Activated naive CD8-positive, alpha-beta T cell treated with anti-CD3 and anti-CD28 coated beads for 36 hours (primary cell): ENCODE data around the gene NAALADL1. TPM values are rescaled to one million over a fixed set of nuclear protein-coding genes. Genes with fewer than 3 reads are reported as not detected.
"Not testable (repeated sequence)": the region's sequence is repeated elsewhere in the genome, so short reads cannot be mapped to it uniquely, and the experiment has no call there.

Experiments used
- DNase-seq: peaks from one replicate; pipeline ENCODE4 v3.0.0; 2021
- H3K27ac Mint-ChIP-seq: one replicate; pipeline ENCODE4 v1.8.0; 2022; ENCODE audit warnings: mild to moderate bottlenecking, moderate library complexity, mixed read lengths
- H3K27me3 Mint-ChIP-seq: one replicate; pipeline ENCODE4 v1.8.0; 2022; ENCODE audit warnings: mild to moderate bottlenecking, mixed read lengths
- H3K36me3 Mint-ChIP-seq: one replicate; pipeline ENCODE4 v1.8.0; 2021; ENCODE audit warnings: mild to moderate bottlenecking, mixed read lengths
- H3K4me1 Mint-ChIP-seq: one replicate; pipeline ENCODE4 v1.8.0; 2021; ENCODE audit warnings: mixed read lengths
- H3K4me3 Mint-ChIP-seq: one replicate; pipeline ENCODE4 v1.8.0; 2022; ENCODE audit warnings: mild to moderate bottlenecking, moderate library complexity, mixed read lengths
- H3K9me3 Mint-ChIP-seq: one replicate; pipeline ENCODE4 v1.8.0; 2022; ENCODE audit warnings: mixed read lengths
- total RNA-seq, 2 experiments: library from RNA; stranded (reverse); gene quantifications; one replicate each; pipeline ENCODE4 v1.2.3, GENCODE V29; 2021

NAALADL1 gene
- total RNA-seq, 2 experiments from 2014 or later: 9.8 to 10.3 TPM

- H3K27me3 Mint-ChIP-seq: no peaks in the 10 kb centered on the region
- peaks cover 28% of the 10 kb centered on the region for H3K36me3 Mint-ChIP-seq
- H3K9me3 Mint-ChIP-seq: no peaks in the 10 kb centered on the region
- H3K4me3 Mint-ChIP-seq: no peak overlapping the region
- DNase-seq: no peak
- H3K27ac Mint-ChIP-seq: no peak overlapping the region
- peaks cover 20% of the 10 kb centered on the region for H3K4me1 Mint-ChIP-seq
Measured at GRCh38 chr11:65017937-65018336, 40.4 kb downstream of the NAALADL1 start.

DNA sequence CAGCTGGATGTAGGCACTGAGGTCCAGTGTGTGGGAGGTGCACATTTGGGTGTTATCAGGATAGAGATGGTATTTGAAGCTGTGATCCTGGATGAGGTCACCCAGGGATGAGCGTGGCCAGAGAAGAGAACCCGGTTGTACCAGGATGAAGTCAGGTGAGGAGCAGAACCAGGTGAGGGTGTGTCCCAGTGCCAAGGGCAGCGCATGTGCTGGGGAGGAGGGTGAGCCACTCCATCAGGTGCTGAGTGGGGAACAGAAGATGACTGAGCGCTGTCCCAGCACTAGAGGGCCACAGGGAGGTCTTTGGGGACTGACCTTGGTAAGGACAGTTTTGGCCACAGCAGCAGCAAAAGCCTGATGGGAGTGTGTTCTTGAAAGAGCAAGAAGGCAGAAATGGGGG lies 41.6 kb downstream of the NAALADL1 start:
- DNase-seq: no peak
- H3K36me3 Mint-ChIP-seq: peaks cover 28% of the 10 kb centered on the region
- H3K4me3 Mint-ChIP-seq: no peak overlapping the region
- H3K27me3 Mint-ChIP-seq: no peaks in the 10 kb centered on the region
- H3K4me1 Mint-ChIP-seq: peaks cover 20% of the 10 kb centered on the region
- H3K9me3 Mint-ChIP-seq: no peaks in the 10 kb centered on the region
- peak overlapping the region; percentile 34 for H3K27ac Mint-ChIP-seq

DNA sequence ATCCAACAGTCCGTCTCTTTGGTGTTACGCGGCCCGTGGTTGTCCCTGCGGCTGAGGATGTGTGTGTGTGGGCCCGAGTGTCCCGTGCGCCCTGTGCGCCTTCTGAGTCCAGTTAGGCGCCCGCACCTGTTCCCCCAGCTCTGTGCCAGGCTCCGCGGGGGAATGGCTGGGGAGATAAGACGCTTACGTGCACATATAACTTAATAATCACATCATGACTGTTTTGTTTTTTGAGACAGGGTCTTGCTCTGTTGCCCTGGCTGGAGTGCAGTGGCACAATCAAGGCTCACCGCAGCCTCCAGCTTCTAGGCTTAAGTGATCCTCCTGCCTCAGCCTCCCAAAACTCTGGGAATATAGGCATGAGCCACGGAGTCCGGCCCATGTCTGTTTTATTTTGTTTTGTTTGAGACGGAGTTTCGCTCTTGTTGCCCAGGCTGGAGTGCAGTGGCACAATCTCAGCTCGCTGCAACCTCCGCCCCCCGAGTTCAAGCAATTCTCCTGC lies 43.6 kb downstream of the NAALADL1 start:
- H3K9me3 Mint-ChIP-seq: no peaks in the 10 kb centered on the region
- DNase-seq: no peak
- H3K4me1 Mint-ChIP-seq: peaks cover 20% of the 10 kb centered on the region
- peaks cover 26% of the 10 kb centered on the region for H3K36me3 Mint-ChIP-seq
- H3K27me3 Mint-ChIP-seq: no peaks in the 10 kb centered on the region
- H3K27ac Mint-ChIP-seq: peak overlapping the region; percentile 93
- peak overlapping the region; percentile 90 for H3K4me3 Mint-ChIP-seq

- H3K4me3 Mint-ChIP-seq: peak within 1 kb of the TSS; percentile 90
- H3K4me1 Mint-ChIP-seq: peaks cover 20% of the 10 kb centered on the region
- H3K27ac Mint-ChIP-seq: peak within 1 kb of the TSS; percentile 97
- no peaks in the 10 kb centered on the region for H3K9me3 Mint-ChIP-seq
- no peaks in the 10 kb centered on the region for H3K27me3 Mint-ChIP-seq
- DNase-seq: peak; percentile 92
- peaks cover 26% of the 10 kb centered on the region for H3K36me3 Mint-ChIP-seq
Measured at GRCh38 chr11:65013888-65014725, 44.2 kb downstream of the NAALADL1 start, which contains the start of gene ARL2. Gene ARL2, plus strand, starts transcription at chr11:65014160. Its CDS starts 48 bp downstream, at chr11:65014208.

DNA sequence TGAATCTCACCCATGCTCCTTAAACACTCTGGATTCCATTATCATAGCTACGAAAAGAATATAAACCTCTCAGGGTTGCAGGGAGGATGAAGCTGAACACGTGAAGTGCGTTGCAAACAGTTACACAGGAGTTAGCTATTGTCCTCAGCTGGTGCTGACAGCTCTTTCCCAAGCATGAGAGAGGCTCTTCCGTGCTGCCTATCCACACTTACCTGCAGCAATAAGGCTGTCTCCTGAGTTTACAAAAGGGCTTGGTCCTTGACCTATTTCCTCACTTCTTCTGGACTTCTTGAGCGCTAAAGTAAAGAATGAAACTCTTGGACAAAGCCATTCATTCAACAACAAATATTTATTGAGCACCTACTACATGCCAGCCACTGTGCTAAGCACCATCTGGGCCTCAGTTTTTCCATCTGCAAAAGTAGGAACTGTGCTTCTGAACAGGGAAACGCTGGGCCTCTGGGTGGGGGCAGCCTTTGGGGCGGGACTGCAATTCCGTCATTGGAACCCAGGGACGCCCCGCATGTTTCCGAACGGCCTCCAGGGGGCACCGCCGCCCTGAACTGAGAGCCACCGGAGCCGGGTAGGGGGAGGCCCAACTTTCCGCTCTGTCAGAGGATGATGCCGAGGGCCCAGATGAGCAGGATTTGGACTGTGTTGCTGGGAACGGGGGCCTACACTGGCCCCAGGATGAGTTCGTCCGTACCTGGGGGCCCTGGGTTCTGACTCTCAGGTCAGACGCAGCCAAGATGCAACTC lies 45.0 kb downstream of the NAALADL1 start:
- Mint-ChIP-seq H3K27me3 (no peaks in the 10 kb centered on the region), H3K9me3 (no peaks in the 10 kb centered on the region), H3K4me3 (peak overlapping the region; percentile 85), H3K27ac (peak overlapping the region; percentile 97), H3K36me3 (peaks cover 26% of the 10 kb centered on the region), H3K4me1 (peaks cover 20% of the 10 kb centered on the region)
- DNase-seq: peak; percentile 93

DNA sequence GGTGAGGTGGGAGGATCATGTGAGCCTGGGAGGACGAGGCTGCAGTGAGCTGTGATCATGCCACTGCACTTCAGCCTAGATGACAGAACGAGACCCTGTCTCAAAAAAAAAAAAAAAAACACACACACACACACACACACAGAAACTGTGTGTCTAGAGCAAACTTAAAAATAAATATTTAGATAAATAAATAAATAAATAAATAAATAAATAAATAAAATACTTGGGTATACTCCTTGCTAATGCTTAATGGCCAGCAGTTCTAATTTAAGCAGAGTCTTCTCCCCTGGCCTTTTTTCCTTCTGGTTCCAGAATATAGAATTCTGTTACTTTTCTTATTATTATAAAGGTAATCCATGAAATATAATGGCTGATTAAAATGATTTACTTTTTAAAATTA lies 49.5 kb downstream of the NAALADL1 start:
- Mint-ChIP-seq H3K9me3 (no peaks in the 10 kb centered on the region), H3K27ac (no peak overlapping the region), H3K4me1 (peaks cover 4% of the 10 kb centered on the region), H3K27me3 (no peaks in the 10 kb centered on the region), H3K4me3 (no peak overlapping the region), H3K36me3 (no peaks in the 10 kb centered on the region)
- DNase-seq: no peak

GRCh38 chr11:65008016-65008415 lies 50.3 kb downstream of the NAALADL1 start:
- H3K36me3 Mint-ChIP-seq: no peaks in the 10 kb centered on the region
- H3K27me3 Mint-ChIP-seq: no peaks in the 10 kb centered on the region
- H3K9me3 Mint-ChIP-seq: no peaks in the 10 kb centered on the region
- H3K27ac Mint-ChIP-seq: no peak overlapping the region
- DNase-seq: no peak
- H3K4me1 Mint-ChIP-seq: no peaks in the 10 kb centered on the region
- no peak overlapping the region for H3K4me3 Mint-ChIP-seq

DNA sequence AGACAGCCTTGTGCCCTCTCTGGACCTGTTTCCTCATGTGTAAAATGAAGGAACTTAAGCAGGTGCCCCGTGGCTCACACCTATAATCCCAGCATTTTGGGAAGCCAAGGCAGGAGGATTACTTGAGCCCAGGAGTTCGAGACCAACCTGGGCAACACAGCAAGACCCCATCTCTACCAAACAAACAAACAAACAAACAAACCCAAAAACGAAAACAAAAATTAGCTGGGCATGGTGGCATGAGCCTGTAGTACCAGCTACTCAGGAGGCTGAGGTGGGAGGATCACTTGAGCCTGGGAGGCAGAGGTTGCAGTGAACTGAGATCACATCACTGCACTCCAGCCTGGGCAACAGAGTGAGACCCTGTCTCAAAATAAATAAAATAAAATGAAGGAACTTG lies 54.4 kb downstream of the NAALADL1 start:
- not testable (repeated sequence) for H3K4me1 Mint-ChIP-seq, H3K9me3 Mint-ChIP-seq, DNase-seq, H3K27ac Mint-ChIP-seq, H3K27me3 Mint-ChIP-seq, H3K36me3 Mint-ChIP-seq, H3K4me3 Mint-ChIP-seq

DNA sequence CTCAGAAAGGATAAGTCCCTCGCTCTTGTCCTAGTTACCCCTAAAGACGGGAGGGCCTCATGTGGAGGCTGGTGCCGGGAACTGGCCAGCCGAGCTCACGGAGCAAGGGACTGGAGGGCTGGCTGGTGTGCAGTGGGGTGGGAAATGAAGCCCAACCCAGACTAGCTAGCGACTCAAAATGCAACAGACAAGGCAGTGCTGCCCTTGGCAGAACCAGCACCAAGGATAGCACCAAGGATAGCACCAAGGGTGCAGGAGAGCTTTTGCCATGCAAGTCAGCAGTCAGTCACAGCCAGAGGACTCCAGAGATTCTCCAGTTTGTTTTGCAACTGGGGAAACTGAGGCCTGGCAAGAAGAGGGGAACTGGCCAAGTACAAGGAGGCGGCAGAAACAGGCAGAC lies 55.1 kb downstream of the NAALADL1 start:
- no peaks in the 10 kb centered on the region for H3K27me3 Mint-ChIP-seq
- peaks cover 7% of the 10 kb centered on the region for H3K4me1 Mint-ChIP-seq
- no peaks in the 10 kb centered on the region for H3K9me3 Mint-ChIP-seq
- H3K27ac Mint-ChIP-seq: no peak overlapping the region
- H3K36me3 Mint-ChIP-seq: no peaks in the 10 kb centered on the region
- no peak for DNase-seq
- H3K4me3 Mint-ChIP-seq: no peak overlapping the region

GRCh38 chr11:65002706-65003105 lies 55.6 kb downstream of the NAALADL1 start:
- H3K9me3 Mint-ChIP-seq: no peaks in the 10 kb centered on the region
- H3K4me1 Mint-ChIP-seq: peaks cover 10% of the 10 kb centered on the region
- H3K4me3 Mint-ChIP-seq: no peak overlapping the region
- H3K27me3 Mint-ChIP-seq: no peaks in the 10 kb centered on the region
- no peaks in the 10 kb centered on the region for H3K36me3 Mint-ChIP-seq
- no peak overlapping the region for H3K27ac Mint-ChIP-seq
- DNase-seq: no peak

DNA sequence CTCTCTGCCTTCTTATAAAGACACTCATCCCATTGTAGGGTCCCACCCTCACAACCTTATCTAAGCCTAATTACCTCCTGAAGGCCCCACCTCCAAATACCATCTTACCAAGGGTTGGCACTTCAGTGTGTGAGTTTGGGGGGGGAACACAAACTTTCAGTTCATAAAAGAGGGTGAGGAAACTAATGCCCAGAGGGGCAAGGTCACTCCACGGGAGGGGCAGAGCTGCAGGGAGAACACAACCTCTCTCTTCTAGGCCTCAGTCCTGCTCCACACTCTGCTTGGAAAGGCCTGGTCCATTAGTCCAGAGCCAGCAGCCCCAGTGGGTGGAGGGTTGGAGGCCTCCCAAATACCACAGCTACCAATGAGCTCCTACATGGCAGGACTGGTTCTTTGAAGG lies 58.9 kb downstream of the NAALADL1 start:
- Mint-ChIP-seq H3K4me3 (no peak overlapping the region), H3K9me3 (no peaks in the 10 kb centered on the region), H3K4me1 (peaks cover 17% of the 10 kb centered on the region), H3K36me3 (no peaks in the 10 kb centered on the region), H3K27ac (no peak overlapping the region), H3K27me3 (peaks cover 6% of the 10 kb centered on the region)
- no peak for DNase-seq

DNA sequence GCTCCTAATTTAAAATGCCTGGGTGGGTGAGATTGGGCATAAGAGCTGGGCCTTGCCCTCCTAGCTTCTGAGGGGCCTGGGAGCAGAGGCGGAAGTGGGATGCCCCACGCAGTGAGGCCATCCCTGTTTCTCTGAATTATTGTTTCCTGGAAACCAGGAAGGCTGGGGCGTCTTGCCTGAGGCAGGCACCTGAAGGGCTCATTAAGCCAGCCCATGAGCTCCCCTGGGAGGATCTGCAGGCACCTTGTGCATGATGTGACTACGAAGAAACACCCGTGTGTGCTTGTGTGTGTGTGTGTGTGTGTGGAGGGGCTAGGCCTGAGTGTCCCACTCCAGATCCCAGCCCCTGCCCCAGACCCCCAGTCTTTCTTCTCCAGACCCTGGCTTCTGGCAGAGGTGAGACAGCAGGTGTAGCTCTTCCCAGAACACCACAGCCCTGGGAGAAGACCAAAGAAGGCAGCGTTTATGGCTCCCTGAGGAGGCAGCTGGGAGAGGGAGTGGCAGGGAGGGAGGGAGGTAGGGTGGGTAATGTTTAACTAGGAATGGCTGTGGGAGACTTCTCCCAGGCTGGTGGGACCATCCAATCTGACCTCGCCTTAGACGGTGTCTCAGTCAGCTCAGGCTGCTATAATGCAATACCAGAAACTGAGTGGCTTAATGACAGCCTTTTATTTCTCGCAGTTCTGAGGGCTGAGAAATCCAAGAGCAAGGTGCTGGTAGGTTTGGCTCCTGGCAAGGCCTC lies 59.5 kb downstream of the NAALADL1 start:
- Mint-ChIP-seq H3K36me3 (no peaks in the 10 kb centered on the region), H3K27me3 (peaks cover 11% of the 10 kb centered on the region), H3K27ac (peak overlapping the region; percentile 73), H3K9me3 (no peaks in the 10 kb centered on the region), H3K4me3 (no peak overlapping the region), H3K4me1 (peaks cover 17% of the 10 kb centered on the region)
- DNase-seq: no peak

DNA sequence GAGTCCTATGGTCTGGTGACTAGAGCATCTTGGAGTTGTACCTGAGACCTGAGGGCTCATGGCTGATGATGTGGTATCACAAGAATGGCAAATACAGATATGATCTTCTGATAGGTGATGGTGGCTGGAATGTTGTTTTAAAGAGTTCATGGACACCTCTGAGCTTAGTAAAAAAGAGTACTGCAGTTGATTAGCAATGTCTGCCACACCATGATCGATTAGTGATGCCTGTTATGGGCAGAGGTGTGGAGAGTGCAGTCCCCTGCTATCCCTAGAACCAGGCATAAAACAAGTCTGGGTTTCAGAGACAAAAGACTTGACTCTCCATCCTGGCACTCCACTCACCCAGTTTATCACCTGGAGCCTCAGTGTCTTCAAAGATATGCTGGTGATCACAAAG lies 60.2 kb downstream of the NAALADL1 start:
- DNase-seq: no peak
- peaks cover 17% of the 10 kb centered on the region for H3K4me1 Mint-ChIP-seq
- peak overlapping the region; percentile 3 for H3K4me3 Mint-ChIP-seq
- H3K27me3 Mint-ChIP-seq: peaks cover 11% of the 10 kb centered on the region
- no peaks in the 10 kb centered on the region for H3K36me3 Mint-ChIP-seq
- no peaks in the 10 kb centered on the region for H3K9me3 Mint-ChIP-seq
- H3K27ac Mint-ChIP-seq: peak overlapping the region; percentile 73

DNA sequence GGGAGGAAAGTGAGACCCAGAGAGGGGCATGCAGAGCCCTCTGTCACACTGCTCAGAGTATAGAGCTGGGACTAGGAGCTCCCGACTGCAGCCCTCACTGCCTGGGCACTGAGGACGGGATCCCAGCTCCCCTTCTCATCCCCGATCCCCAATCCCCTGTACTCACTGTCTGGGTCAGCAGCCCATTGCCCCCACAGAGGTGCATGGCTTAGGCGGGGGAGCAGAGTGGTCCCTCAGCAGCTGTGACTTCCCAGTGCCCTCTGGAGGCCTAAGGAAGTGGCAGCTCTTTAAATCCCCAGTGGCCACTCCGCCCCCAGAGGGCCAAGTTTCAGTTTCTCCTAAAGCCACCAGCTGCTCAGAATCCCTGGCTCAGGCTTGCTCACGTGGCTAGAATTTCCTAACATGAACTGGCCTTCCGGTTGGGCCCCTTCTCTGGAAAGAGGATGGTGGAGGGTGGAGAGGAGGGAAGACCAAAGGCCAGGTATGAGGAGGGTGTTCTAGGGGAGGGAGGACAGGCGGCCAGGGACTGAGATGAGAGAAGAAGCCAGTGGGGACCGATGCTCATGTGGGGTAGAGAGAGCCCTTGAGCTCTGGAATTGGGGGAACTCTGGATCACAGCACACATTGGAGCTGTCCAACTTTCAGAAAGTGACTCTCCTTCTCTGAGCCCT lies 61.5 kb downstream of the NAALADL1 start, which contains the start of gene BATF2:
BATF2 (minus strand) TSS at position 262 of the 671 bp plus-strand sequence; CDS start at position 205, 57 bp downstream.
- Mint-ChIP-seq H3K9me3 (no peaks in the 10 kb centered on the region), H3K27me3 (peaks cover 11% of the 10 kb centered on the region), H3K4me3 (peak within 1 kb of the TSS; percentile 22), H3K4me1 (peaks cover 17% of the 10 kb centered on the region), H3K36me3 (no peaks in the 10 kb centered on the region), H3K27ac (peak within 1 kb of the TSS; percentile 12)
- DNase-seq: peak; percentile 19
